AG09319 (cell line): ENCODE measurements around the gene MGST3.
"Not testable (repeated sequence)": the region's sequence is repeated elsewhere in the genome, so short reads cannot be mapped to it uniquely, and the experiment has no call there.

Source experiments
- DNase-seq: peaks from one replicate; pipeline ENCODE4 v3.0.0-alpha.2; 2010; ENCODE audit warnings: low read depth; ENCODE audit errors: extremely low read depth
- CTCF ChIP-seq: IDR thresholded peaks from 2 replicates; pipeline ENCODE4 v1.5.1; 2011; ENCODE audit warnings: low read depth, mild to moderate bottlenecking, inconsistent platforms, low read length, moderate library complexity

MGST3 gene

GRCh38 chr1:165680303-165680702 is 49.3 kb downstream of the MGST3 start:
- DNase-seq = no peak
- TF ChIP-seq CTCF = no peak

- not testable (repeated sequence) for DNase-seq
Observed at GRCh38 chr1:165680773-165681172, 49.7 kb downstream of the MGST3 start.

- no peak for TF ChIP-seq CTCF
- DNase-seq = no peak
Observed at GRCh38 chr1:165683848-165684485, 52.9 kb downstream of the MGST3 start.

GRCh38 chr1:165686121-165686970 is 55.3 kb downstream of the MGST3 start:
- TF ChIP-seq CTCF = no peak
- no peak for DNase-seq

GRCh38 chr1:165686971-165687433 is 56.0 kb downstream of the MGST3 start:
- TF ChIP-seq CTCF = no peak

GRCh38 chr1:165688046-165688445 is 57.0 kb downstream of the MGST3 start:
- DNase-seq = no peak
- no peak for TF ChIP-seq CTCF

More at GRCh38 chr1:165686971-165687433, 56.0 kb downstream of the MGST3 start:
- no peak for DNase-seq

- no peak for DNase-seq
- no peak for TF ChIP-seq CTCF
Observed at GRCh38 chr1:165695031-165695430, 64.0 kb downstream of the MGST3 start.
